HEK293 (cell line): ENCODE data around the gene C6orf89.

ENCODE experiments used
- CTCF ChIA-PET: fragments of 350-600 bp; formaldehyde crosslinking; extraction: SDS; loops from one replicate; lab custom pipeline; 2021; ENCODE audit warnings: antibody characterized with exemption; lab: Yijun Ruan, JAX
- POLR2A ChIA-PET: fragments of 300-600 bp; formaldehyde crosslinking; extraction: SDS; loops from one replicate; lab custom pipeline; 2020; ENCODE audit warnings: antibody characterized with exemption, inconsistent platforms; lab: Yijun Ruan, JAX
- H3K27ac ChIP-seq: fragments of 200-500 bp; sonication (Bioruptor generic); 2 replicates; pipeline ENCODE4 v1.5.1; 2014; ENCODE audit warnings: low read depth, low read length, control low read depth, inconsistent platforms; ENCODE audit errors: extremely low read depth
- H3K36me3 ChIP-seq, 2 experiments: fragments of 200-500 bp in 1 of 2; sonication (Bioruptor generic) in 1 of 2; 1 replicate in 1 of 2; 2 replicates in 1 of 2; pipeline ENCODE4 v1.5.1; 2014 to 2017; ENCODE audit warnings: inconsistent platforms in 2 of 2, low read length in 2 of 2; ENCODE audit not compliant: control insufficient read depth in 2 of 2, insufficient read depth in 1 of 2
- H3K4me1 ChIP-seq: fragments of 200-500 bp; sonication (Bioruptor generic); 2 replicates; pipeline ENCODE4 v1.5.1; 2014; ENCODE audit warnings: mild to moderate bottlenecking, low read length, inconsistent platforms; ENCODE audit not compliant: control insufficient read depth, insufficient read depth
- H3K4me3 ChIP-seq: 2 replicates; pipeline ENCODE4 v1.5.1; 2011; ENCODE audit warnings: low read depth, mild to moderate bottlenecking, control low read depth, low read length, moderate library complexity
- H3K9me3 ChIP-seq: fragments of 200-500 bp; sonication (Bioruptor generic); 2 replicates; pipeline ENCODE4 v1.5.1; 2014; ENCODE audit warnings: low read depth, low read length, inconsistent platforms; ENCODE audit not compliant: control insufficient read depth, insufficient read depth
- KLF10 ChIP-seq: fragments of 450-650 bp; IDR thresholded peaks from 2 replicates; pipeline ENCODE4 v1.5.1; 2018; ENCODE audit warnings: missing biosample characterization, mild to moderate bottlenecking, missing genetic modification characterization
- KLF9 ChIP-seq: fragments of 450-650 bp; formaldehyde crosslinking; IDR thresholded peaks from 2 replicates; pipeline ENCODE4 v1.5.1; 2016; ENCODE audit warnings: missing biosample characterization, missing genetic modification characterization, low read depth
- MZF1 ChIP-seq: fragments of 450-650 bp; formaldehyde crosslinking; IDR thresholded peaks from 2 replicates; pipeline ENCODE4 v1.5.1; 2017; ENCODE audit warnings: missing biosample characterization, missing genetic modification characterization, borderline replicate concordance
- SCRT1 ChIP-seq: fragments of 450-650 bp; formaldehyde crosslinking; IDR thresholded peaks from 2 replicates; pipeline ENCODE4 v1.5.1; 2016; ENCODE audit warnings: missing biosample characterization, missing genetic modification characterization, borderline replicate concordance
- SCRT2 ChIP-seq: fragments of 450-650 bp; formaldehyde crosslinking; IDR thresholded peaks from 2 replicates; pipeline ENCODE4 v1.5.1; 2016; ENCODE audit warnings: missing biosample characterization, missing genetic modification characterization
- SP2 ChIP-seq: fragments of 450-650 bp; formaldehyde crosslinking; IDR thresholded peaks from 2 replicates; pipeline ENCODE4 v1.5.1; 2016; ENCODE audit warnings: missing biosample characterization, missing genetic modification characterization
- ZBTB17 ChIP-seq: fragments of 450-650 bp; formaldehyde crosslinking; IDR thresholded peaks from 2 replicates; pipeline ENCODE4 v1.5.1; 2016; ENCODE audit warnings: missing biosample characterization, missing genetic modification characterization
- ZBTB21 ChIP-seq: fragments of 450-650 bp; formaldehyde crosslinking; IDR thresholded peaks from 2 replicates; pipeline ENCODE4 v1.5.1; 2017; ENCODE audit warnings: missing biosample characterization, missing genetic modification characterization
- ZBTB48 ChIP-seq: fragments of 450-650 bp; formaldehyde crosslinking; IDR thresholded peaks from 2 replicates; pipeline ENCODE4 v1.5.1; 2016; ENCODE audit warnings: missing biosample characterization, missing genetic modification characterization
- ZNF121 ChIP-seq: fragments of 450-650 bp; formaldehyde crosslinking; IDR thresholded peaks from 2 replicates; pipeline ENCODE4 v1.5.1; 2016; ENCODE audit warnings: missing biosample characterization, missing genetic modification characterization
- ZNF140 ChIP-seq: fragments of 450-650 bp; formaldehyde crosslinking; IDR thresholded peaks from 2 replicates; pipeline ENCODE4 v1.5.1; 2016; ENCODE audit warnings: missing biosample characterization, missing genetic modification characterization
- ZNF24 ChIP-seq: fragments of 450-650 bp; formaldehyde crosslinking; IDR thresholded peaks from 2 replicates; pipeline ENCODE4 v1.5.1; 2016; ENCODE audit warnings: missing biosample characterization, missing genetic modification characterization
- ZNF302 ChIP-seq: fragments of 450-650 bp; formaldehyde crosslinking; IDR thresholded peaks from 2 replicates; pipeline ENCODE4 v1.5.1; 2016; ENCODE audit warnings: missing biosample characterization, missing genetic modification characterization, low read depth
- ZNF404 ChIP-seq: fragments of 450-650 bp; formaldehyde crosslinking; IDR thresholded peaks from 2 replicates; pipeline ENCODE4 v1.5.1; 2017; ENCODE audit warnings: missing biosample characterization, missing genetic modification characterization
- ZNF488 ChIP-seq: fragments of 450-650 bp; formaldehyde crosslinking; IDR thresholded peaks from 2 replicates; pipeline ENCODE4 v1.5.1; 2016; ENCODE audit warnings: missing biosample characterization, missing genetic modification characterization
- TF ChIP-seq, protein P1 (sequence below): fragments of 450-650 bp; formaldehyde crosslinking; IDR thresholded peaks from 2 replicates; pipeline ENCODE4 v1.5.1; 2016; ENCODE audit warnings: missing biosample characterization, missing genetic modification characterization
- TF ChIP-seq, protein P2 (sequence below): fragments of 450-650 bp; IDR thresholded peaks from 2 replicates; pipeline ENCODE4 v1.5.1; 2018; ENCODE audit warnings: missing biosample characterization, missing genetic modification characterization
- TF ChIP-seq, protein P3 (sequence below): fragments of 450-650 bp; formaldehyde crosslinking; IDR thresholded peaks from 2 replicates; pipeline ENCODE4 v1.5.1; 2017; ENCODE audit warnings: missing biosample characterization, mild to moderate bottlenecking, missing genetic modification characterization, moderate library complexity
- TF ChIP-seq, protein P4 (sequence below): fragments of 450-650 bp; formaldehyde crosslinking; IDR thresholded peaks from 2 replicates; pipeline ENCODE4 v1.5.1; 2016; ENCODE audit warnings: missing biosample characterization, missing genetic modification characterization
- TF ChIP-seq, protein P5 (sequence below): fragments of 450-650 bp; formaldehyde crosslinking; IDR thresholded peaks from 2 replicates; pipeline ENCODE4 v1.5.1; 2016; ENCODE audit warnings: missing biosample characterization, missing genetic modification characterization

C6orf89 gene

GRCh38 chr6:36955671-36956445 lies 70.1 kb downstream of the C6orf89 start:
- TF ChIP-seq ZNF140 (tag by site-specific recombination) = no peak
- no peak for TF ChIP-seq MZF1 (tag by site-specific recombination)
- TF ChIP-seq, protein P1, sequence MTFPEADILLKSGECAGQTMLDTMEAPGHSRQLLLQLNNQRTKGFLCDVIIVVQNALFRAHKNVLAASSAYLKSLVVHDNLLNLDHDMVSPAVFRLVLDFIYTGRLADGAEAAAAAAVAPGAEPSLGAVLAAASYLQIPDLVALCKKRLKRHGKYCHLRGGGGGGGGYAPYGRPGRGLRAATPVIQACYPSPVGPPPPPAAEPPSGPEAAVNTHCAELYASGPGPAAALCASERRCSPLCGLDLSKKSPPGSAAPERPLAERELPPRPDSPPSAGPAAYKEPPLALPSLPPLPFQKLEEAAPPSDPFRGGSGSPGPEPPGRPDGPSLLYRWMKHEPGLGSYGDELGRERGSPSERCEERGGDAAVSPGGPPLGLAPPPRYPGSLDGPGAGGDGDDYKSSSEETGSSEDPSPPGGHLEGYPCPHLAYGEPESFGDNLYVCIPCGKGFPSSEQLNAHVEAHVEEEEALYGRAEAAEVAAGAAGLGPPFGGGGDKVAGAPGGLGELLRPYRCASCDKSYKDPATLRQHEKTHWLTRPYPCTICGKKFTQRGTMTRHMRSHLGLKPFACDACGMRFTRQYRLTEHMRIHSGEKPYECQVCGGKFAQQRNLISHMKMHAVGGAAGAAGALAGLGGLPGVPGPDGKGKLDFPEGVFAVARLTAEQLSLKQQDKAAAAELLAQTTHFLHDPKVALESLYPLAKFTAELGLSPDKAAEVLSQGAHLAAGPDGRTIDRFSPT (tag by site-specific recombination) = no peak
- no peak for TF ChIP-seq ZNF121
- TF ChIP-seq ZNF404 = no peak
- TF ChIP-seq, protein P2, sequence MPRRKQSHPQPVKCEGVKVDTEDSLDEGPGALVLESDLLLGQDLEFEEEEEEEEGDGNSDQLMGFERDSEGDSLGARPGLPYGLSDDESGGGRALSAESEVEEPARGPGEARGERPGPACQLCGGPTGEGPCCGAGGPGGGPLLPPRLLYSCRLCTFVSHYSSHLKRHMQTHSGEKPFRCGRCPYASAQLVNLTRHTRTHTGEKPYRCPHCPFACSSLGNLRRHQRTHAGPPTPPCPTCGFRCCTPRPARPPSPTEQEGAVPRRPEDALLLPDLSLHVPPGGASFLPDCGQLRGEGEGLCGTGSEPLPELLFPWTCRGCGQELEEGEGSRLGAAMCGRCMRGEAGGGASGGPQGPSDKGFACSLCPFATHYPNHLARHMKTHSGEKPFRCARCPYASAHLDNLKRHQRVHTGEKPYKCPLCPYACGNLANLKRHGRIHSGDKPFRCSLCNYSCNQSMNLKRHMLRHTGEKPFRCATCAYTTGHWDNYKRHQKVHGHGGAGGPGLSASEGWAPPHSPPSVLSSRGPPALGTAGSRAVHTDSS (tag by site-specific recombination) = no peak
- TF ChIP-seq KLF10 = no peak
- 0 out of 2 replicates have a peak, but pooled peaks have one; percentile 21 for TF ChIP-seq ZBTB17 (tag by site-specific recombination)
- TF ChIP-seq SP2 (tag by site-specific recombination) = no peak
- TF ChIP-seq, protein P3, sequence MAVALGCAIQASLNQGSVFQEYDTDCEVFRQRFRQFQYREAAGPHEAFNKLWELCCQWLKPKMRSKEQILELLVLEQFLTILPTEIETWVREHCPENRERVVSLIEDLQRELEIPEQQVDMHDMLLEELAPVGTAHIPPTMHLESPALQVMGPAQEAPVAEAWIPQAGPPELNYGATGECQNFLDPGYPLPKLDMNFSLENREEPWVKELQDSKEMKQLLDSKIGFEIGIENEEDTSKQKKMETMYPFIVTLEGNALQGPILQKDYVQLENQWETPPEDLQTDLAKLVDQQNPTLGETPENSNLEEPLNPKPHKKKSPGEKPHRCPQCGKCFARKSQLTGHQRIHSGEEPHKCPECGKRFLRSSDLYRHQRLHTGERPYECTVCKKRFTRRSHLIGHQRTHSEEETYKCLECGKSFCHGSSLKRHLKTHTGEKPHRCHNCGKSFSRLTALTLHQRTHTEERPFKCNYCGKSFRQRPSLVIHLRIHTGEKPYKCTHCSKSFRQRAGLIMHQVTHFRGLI (tag by site-specific recombination) = peak; percentile 75; the same call in 1 of the 2 replicates
- TF ChIP-seq, protein P4, sequence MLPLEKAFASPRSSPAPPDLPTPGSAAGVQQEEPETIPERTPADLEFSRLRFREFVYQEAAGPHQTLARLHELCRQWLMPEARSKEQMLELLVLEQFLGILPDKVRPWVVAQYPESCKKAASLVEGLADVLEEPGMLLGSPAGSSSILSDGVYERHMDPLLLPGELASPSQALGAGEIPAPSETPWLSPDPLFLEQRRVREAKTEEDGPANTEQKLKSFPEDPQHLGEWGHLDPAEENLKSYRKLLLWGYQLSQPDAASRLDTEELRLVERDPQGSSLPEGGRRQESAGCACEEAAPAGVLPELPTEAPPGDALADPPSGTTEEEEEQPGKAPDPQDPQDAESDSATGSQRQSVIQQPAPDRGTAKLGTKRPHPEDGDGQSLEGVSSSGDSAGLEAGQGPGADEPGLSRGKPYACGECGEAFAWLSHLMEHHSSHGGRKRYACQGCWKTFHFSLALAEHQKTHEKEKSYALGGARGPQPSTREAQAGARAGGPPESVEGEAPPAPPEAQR = no peak
- TF ChIP-seq, protein P5, sequence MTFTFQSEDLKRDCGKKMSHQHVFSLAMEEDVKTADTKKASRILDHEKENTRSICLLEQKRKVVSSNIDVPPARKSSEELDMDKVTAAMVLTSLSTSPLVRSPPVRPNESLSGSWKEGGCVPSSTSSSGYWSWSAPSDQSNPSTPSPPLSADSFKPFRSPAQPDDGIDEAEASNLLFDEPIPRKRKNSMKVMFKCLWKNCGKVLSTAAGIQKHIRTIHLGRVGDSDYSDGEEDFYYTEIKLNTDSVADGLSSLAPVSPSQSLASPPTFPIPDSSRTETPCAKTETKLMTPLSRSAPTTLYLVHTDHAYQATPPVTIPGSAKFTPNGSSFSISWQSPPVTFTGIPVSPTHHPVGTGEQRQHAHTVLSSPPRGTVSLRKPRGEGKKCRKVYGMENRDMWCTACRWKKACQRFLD (tag by site-specific recombination) = no peak
- no peak for TF ChIP-seq ZNF24
- TF ChIP-seq KLF9 (tag by site-specific recombination) = no peak
- no peak for TF ChIP-seq ZNF302 (tag by site-specific recombination)
- TF ChIP-seq SCRT1 (tag by site-specific recombination) = peak; percentile 88
- TF ChIP-seq ZBTB48 (tag by site-specific recombination) = no peak
- TF ChIP-seq SCRT2 = peak; percentile 97
- TF ChIP-seq ZBTB21 (tag by site-specific recombination) = no peak
- TF ChIP-seq ZNF488 (tag by site-specific recombination) = no peak
- no peaks in the 10 kb centered on the region for H3K4me1 ChIP-seq
- no peaks in the 10 kb centered on the region for H3K9me3 ChIP-seq
- ChIA-PET POLR2A (interaction anchor here (1.7 kb wide), 2 partner anchors 30 to 277 kb away, joined by 4 read pairs; partner anchors contain the start of genes CDKN1A and MTCH1), CTCF (interaction anchor here (1.2 to 2.4 kb wide), 6 partner anchors 19 to 190 kb away, joined by 4 to 7 read pairs (median 5); partner anchors contain the start of gene C6orf89)
- H3K36me3 ChIP-seq = no peaks in the 10 kb centered on the region
- no peak overlapping the region for H3K27ac ChIP-seq
- no peak overlapping the region for H3K4me3 ChIP-seq
